HepG2 (cell line): ENCODE results near the gene RTN1. TPM values are rescaled to one million over a fixed set of nuclear protein-coding genes. Genes with fewer than 3 reads are reported as not detected.

Experiments
- AHDC1 ChIP-seq: sonication (generic); formaldehyde crosslinking; IDR thresholded peaks from 2 replicates; pipeline ENCODE4 v1.5.1; 2020; ENCODE audit warnings: mild to moderate bottlenecking, missing genetic modification reagents, borderline replicate concordance
- CERS6 ChIP-seq: sonication (generic); formaldehyde crosslinking; IDR thresholded peaks from 2 replicates; pipeline ENCODE4 v1.5.0; 2020; ENCODE audit warnings: missing genetic modification reagents
- HOMEZ ChIP-seq: IDR thresholded peaks from 2 replicates; pipeline ENCODE4 v1.6.1; 2016; ENCODE audit warnings: low read depth
- IKZF1 ChIP-seq: fragments of 450-650 bp; IDR thresholded peaks from 2 replicates; pipeline ENCODE4 v1.7.1; 2016
- MXD3 ChIP-seq: IDR thresholded peaks from 2 replicates; pipeline ENCODE4 v1.6.1; 2016; ENCODE audit warnings: mild to moderate bottlenecking, missing biosample characterization, missing genetic modification reagents
- NFIB ChIP-seq: sonication (generic); formaldehyde crosslinking; IDR thresholded peaks from 2 replicates; pipeline ENCODE4 v1.9.0; 2021; ENCODE audit warnings: missing genetic modification reagents, mild to moderate bottlenecking, borderline replicate concordance
- NPAS2 ChIP-seq: sonication (generic); formaldehyde crosslinking; IDR thresholded peaks from 2 replicates; pipeline ENCODE4 v1.8.0; 2022; ENCODE audit warnings: mild to moderate bottlenecking, missing genetic modification reagents, borderline replicate concordance
- ZFP41 ChIP-seq: sonication (generic); formaldehyde crosslinking; IDR thresholded peaks from 2 replicates; pipeline ENCODE4 v1.4.0; 2020; ENCODE audit warnings: mild to moderate bottlenecking, missing genetic modification reagents, borderline replicate concordance
- ZIK1 ChIP-seq: sonication (generic); formaldehyde crosslinking; IDR thresholded peaks from 2 replicates; pipeline ENCODE4 v1.5.0; 2020; ENCODE audit warnings: mild to moderate bottlenecking, low read depth, missing genetic modification reagents, borderline replicate concordance
- ZNF274 ChIP-seq: sonication (generic); formaldehyde crosslinking; IDR thresholded peaks from 2 replicates; pipeline ENCODE4 v1.5.1; 2020; ENCODE audit warnings: mild to moderate bottlenecking, missing genetic modification reagents
- ZNF318 ChIP-seq: sonication (generic); formaldehyde crosslinking; IDR thresholded peaks from 2 replicates; pipeline ENCODE4 v1.4.0; 2020; ENCODE audit warnings: mild to moderate bottlenecking, missing genetic modification reagents
- polyA plus RNA-seq, 8 experiments: library from polyadenylated mRNA; depleted of rRNA in 3 of 8; stranded (reverse) in 7 of 8; unstranded in 1 of 8; fragments of >200 nt; fragmentation: Illumina TruSeq in 4 of 8; extraction: Trizol in 4 of 8; gene quantifications; 2 replicates each; pipeline versions ENCODE4 v1.2.1 to v1.2.3, GENCODE V29; 2011 to 2016; ENCODE audit warnings: low read depth in 4 of 8, missing spikeins in 1 of 8, mixed read lengths in 1 of 8; ENCODE audit not compliant: insufficient read depth in 1 of 8
- total RNA-seq, 5 experiments: library from RNA; depleted of rRNA; stranded (reverse); fragments of >200 nt; fragmentation: Illumina TruSeq; extraction: Trizol; gene quantifications; 2 replicates each; pipeline ENCODE4 v1.2.3, GENCODE V29; 2016; ENCODE audit warnings: low read depth in 1 of 5

Gene RTN1
- total and polyA plus RNA-seq, 2 of the 13 experiments (the other 11 are each of a cell fraction or from before 2014, with no cell fraction given): 0.04 to 0.18 TPM

GRCh38 chr14:59919570-59920377 is 49.2 kb upstream of the RTN1 start, which contains the start of gene LRRC9 (continued):
- no peak; the same call in 1 of the 2 replicates for TF ChIP-seq AHDC1 (CRISPR knock-in tag)
- TF ChIP-seq ZNF318: no peak
- no peak for TF ChIP-seq NPAS2 (CRISPR knock-in tag)
- no peak for TF ChIP-seq IKZF1
- TF ChIP-seq ZNF274: peak; percentile 74
- no peak for TF ChIP-seq NFIB
- TF ChIP-seq MXD3 (CRISPR knock-in tag): no peak
- TF ChIP-seq ZFP41 (CRISPR knock-in tag): no peak
- no peak for TF ChIP-seq CERS6 (CRISPR knock-in tag)
- TF ChIP-seq HOMEZ (CRISPR knock-in tag): no peak
- TF ChIP-seq ZIK1 (CRISPR knock-in tag): no peak
